ENCODE results near the gene STK16. TPM values are rescaled to one million over a fixed set of nuclear protein-coding genes. Genes with fewer than 3 reads are reported as not detected.
"Not testable (repeated sequence)": the region's sequence is repeated elsewhere in the genome, so short reads cannot be mapped to it uniquely, and the experiment has no call there.

Gene STK16
- total RNA-seq, 1 donor from 2014 or later: 26.7 TPM

- no peak for TF ChIP-seq CTCF (IDR thresholded peaks at IDR 0.05)
- peak in 1 of 2 donors; percentile 4 for ATAC-seq
- H3K36me3 ChIP-seq: peaks cover 55% of the 10 kb centered on the region
- no peaks in the 10 kb centered on the region for H3K27me3 ChIP-seq (ENCODE audit: low read depth)
- intact Hi-C loops (cut with DNase I): no loop called here
- H3K4me3 ChIP-seq: no peak overlapping the region
- peaks cover 7% of the 10 kb centered on the region for H3K4me1 ChIP-seq
- no peak overlapping the region for H3K27ac ChIP-seq
- no peak for DNase-seq
- no peaks in the 10 kb centered on the region for H3K9me3 ChIP-seq
Measured at GRCh38 chr2:219285894-219286425, 40.7 kb downstream of the STK16 start.

GRCh38 chr2:219286436-219287115, 41.3 kb downstream of the STK16 start:
- Histone ChIP-seq H3K36me3 (peaks cover 48% of the 10 kb centered on the region), H3K4me3 (no peak overlapping the region)
- no peak for DNase-seq

GRCh38 chr2:219287116-219287440, 41.8 kb downstream of the STK16 start:
- H3K27me3 ChIP-seq (ENCODE audit: low read depth); ATAC-seq; H3K4me3 ChIP-seq; H3K27ac ChIP-seq; DNase-seq; H3K9me3 ChIP-seq; intact Hi-C loops (cut with DNase I); H3K4me1 ChIP-seq: not testable (repeated sequence)
- peaks cover 43% of the 10 kb centered on the region for H3K36me3 ChIP-seq

More at GRCh38 chr2:219286436-219287115, 41.3 kb downstream of the STK16 start:
- Histone ChIP-seq H3K4me1 (peaks cover 7% of the 10 kb centered on the region), H3K9me3 (no peaks in the 10 kb centered on the region), H3K27me3 (ENCODE audit: low read depth) (no peaks in the 10 kb centered on the region), H3K27ac (no peak overlapping the region)
- peak in 1 of 2 donors; percentile 8 for ATAC-seq
- no peak for TF ChIP-seq CTCF (IDR thresholded peaks at IDR 0.05)
- intact Hi-C loops (cut with DNase I): no loop called here

- ATAC-seq (no peak), DNase-seq (no peak)
- no peak for TF ChIP-seq CTCF (IDR thresholded peaks at IDR 0.05)
- Histone ChIP-seq H3K36me3 (peaks cover 37% of the 10 kb centered on the region), H3K9me3 (no peaks in the 10 kb centered on the region), H3K27ac (no peak overlapping the region), H3K27me3 (ENCODE audit: low read depth) (no peaks in the 10 kb centered on the region), H3K4me3 (no peak overlapping the region), H3K4me1 (peaks cover 7% of the 10 kb centered on the region)
- intact Hi-C loops (cut with DNase I): no loop called here
Measured at GRCh38 chr2:219287580-219288265, 42.4 kb downstream of the STK16 start.

GRCh38 chr2:219289195-219289536, 43.9 kb downstream of the STK16 start:
- Histone ChIP-seq H3K27ac (no peak overlapping the region), H3K4me1 (peaks cover 10% of the 10 kb centered on the region), H3K36me3 (peaks cover 22% of the 10 kb centered on the region), H3K9me3 (no peaks in the 10 kb centered on the region), H3K27me3 (ENCODE audit: low read depth) (no peaks in the 10 kb centered on the region), H3K4me3 (no peak overlapping the region)
- intact Hi-C loops (cut with DNase I): no loop called here
- DNase-seq (no peak), ATAC-seq (no peak)
- TF ChIP-seq CTCF (IDR thresholded peaks at IDR 0.05): no peak
